Keratinocyte (primary cell): Measurements from ENCODE around the gene PELI1. TPM values are rescaled to one million over a fixed set of nuclear protein-coding genes. Genes with fewer than 3 reads are reported as not detected.

Source experiments
- DNase-seq: peaks from one replicate; pipeline ENCODE4 v3.0.0-alpha.2; 2011; ENCODE audit warnings: low read depth, missing footprints, low spot score
- FAIRE-seq: peaks from 2 replicates; lab custom pipeline; 2011; peaks lifted over from hg19 to GRCh38; lab: Jason Lieb, UNC
- H2AFZ ChIP-seq: 2 replicates; pipeline ENCODE4 v1.6.0; 2012; ENCODE audit warnings: low read length, control low read depth, inconsistent platforms; ENCODE audit not compliant: control insufficient read depth
- H3K27ac ChIP-seq: 2 replicates; pipeline ENCODE4 v1.5.1; 2011; ENCODE audit warnings: low read length; ENCODE audit not compliant: control insufficient read depth, insufficient read depth
- H3K27me3 ChIP-seq: 3 replicates; pipeline ENCODE4 v1.6.0; 2011; ENCODE audit warnings: low read length; ENCODE audit not compliant: control insufficient read depth, insufficient read depth; ENCODE audit errors: extremely low read depth
- H3K36me3 ChIP-seq, 2 experiments: 2 replicates in 1 of 2; 3 replicates in 1 of 2; pipeline ENCODE4 v1.5.1; 2011; ENCODE audit warnings: low read length in 2 of 2, mild to moderate bottlenecking in 1 of 2; ENCODE audit not compliant: control insufficient read depth in 2 of 2, insufficient read depth in 2 of 2; ENCODE audit errors: extremely low read depth in 1 of 2
- H3K4me1 ChIP-seq: 3 replicates; pipeline ENCODE4 v1.5.1; 2011; ENCODE audit warnings: low read length; ENCODE audit not compliant: control insufficient read depth, insufficient read depth; ENCODE audit errors: extremely low read depth
- H3K4me2 ChIP-seq: 3 replicates; pipeline ENCODE4 v1.6.0; 2011; ENCODE audit warnings: low read depth, low read length; ENCODE audit not compliant: control insufficient read depth, insufficient read depth; ENCODE audit errors: extremely low read depth
- H3K4me3 ChIP-seq, 3 experiments: fragments of 200-600 bp in 1 of 3; sonication (generic) in 1 of 3; 2 replicates in 2 of 3; 3 replicates in 1 of 3; pipeline ENCODE4 v1.5.1; 2011 to 2016; ENCODE audit warnings: low read length in 3 of 3, mild to moderate bottlenecking in 3 of 3, control low read depth in 2 of 3, inconsistent platforms in 1 of 3, low read depth in 1 of 3, mixed read lengths in 1 of 3, mixed run types in 1 of 3, moderate library complexity in 1 of 3; ENCODE audit not compliant: control insufficient read depth in 2 of 3, insufficient read depth in 2 of 3; ENCODE audit errors: extremely low read depth in 1 of 3
- H3K79me2 ChIP-seq: 2 replicates; pipeline ENCODE4 v1.6.0; 2012; ENCODE audit warnings: low read length; ENCODE audit not compliant: control insufficient read depth, insufficient read depth
- H3K9ac ChIP-seq: 3 replicates; pipeline ENCODE4 v1.6.0; 2011; ENCODE audit warnings: low read length; ENCODE audit not compliant: control insufficient read depth, insufficient read depth; ENCODE audit errors: extremely low read depth
- H3K9me1 ChIP-seq: 3 replicates; pipeline ENCODE4 v1.6.0; 2011; ENCODE audit warnings: low read length; ENCODE audit not compliant: control insufficient read depth, insufficient read depth; ENCODE audit errors: extremely low read depth
- H3K9me3 ChIP-seq: 2 replicates; pipeline ENCODE4 v1.5.1; 2012; ENCODE audit warnings: low read depth, low read length; ENCODE audit not compliant: control insufficient read depth
- H4K20me1 ChIP-seq: 3 replicates; pipeline ENCODE4 v1.6.0; 2011; ENCODE audit warnings: low read length; ENCODE audit not compliant: control insufficient read depth, insufficient read depth; ENCODE audit errors: extremely low read depth
- EZH2 ChIP-seq: IDR thresholded peaks from one replicate; pipeline ENCODE4 v1.6.1; 2012; ENCODE audit warnings: inconsistent platforms, mild to moderate bottlenecking, low read length, moderate library complexity
- dilution Hi-C: fragments of 300-500 bp; cut with MboI; formaldehyde crosslinking; loops from one replicate; pipeline ENCODE4 v1.7.0; 2020; ENCODE audit warnings: low sequenced_read_pairs; ENCODE audit not compliant: extremely low pct_ligation_motif_present
- polyA plus RNA-seq, 5 experiments: library from polyadenylated mRNA; depleted of rRNA in 3 of 5; stranded (reverse) in 3 of 5; stranded (forward) in 1 of 5; unstranded in 1 of 5; fragments of >200 nt; gene quantifications; 1 replicate in 1 of 5; 2 replicates in 3 of 5; 3 replicates in 1 of 5; pipeline versions ENCODE4 v1.2.1 to v1.2.3, GENCODE V29; 2011 to 2012; ENCODE audit warnings: missing spikeins in 2 of 5, low read depth in 1 of 5, low replicate concordance in 1 of 5
- TF ChIP-seq, protein P1 (sequence below), 3 experiments: IDR thresholded peaks in 1 of 3; conservative IDR thresholded peaks in 1 of 3; optimal IDR thresholded peaks in 1 of 3; 2 replicates in 2 of 3; 3 replicates in 1 of 3; pipeline versions ENCODE3 to v1.5.1; 2011; ENCODE audit warnings: low read length in 3 of 3, mild to moderate bottlenecking in 3 of 3, moderate library complexity in 2 of 3, control low read depth in 1 of 3, inconsistent platforms in 1 of 3; ENCODE audit not compliant: insufficient read depth in 2 of 3; ENCODE audit errors: extremely low read depth in 1 of 3

Gene PELI1
- polyA plus RNA-seq, 1 donor (not counting 4 experiments of a cell fraction or from before 2014, with no cell fraction given), result 21.2 TPM

DNA sequence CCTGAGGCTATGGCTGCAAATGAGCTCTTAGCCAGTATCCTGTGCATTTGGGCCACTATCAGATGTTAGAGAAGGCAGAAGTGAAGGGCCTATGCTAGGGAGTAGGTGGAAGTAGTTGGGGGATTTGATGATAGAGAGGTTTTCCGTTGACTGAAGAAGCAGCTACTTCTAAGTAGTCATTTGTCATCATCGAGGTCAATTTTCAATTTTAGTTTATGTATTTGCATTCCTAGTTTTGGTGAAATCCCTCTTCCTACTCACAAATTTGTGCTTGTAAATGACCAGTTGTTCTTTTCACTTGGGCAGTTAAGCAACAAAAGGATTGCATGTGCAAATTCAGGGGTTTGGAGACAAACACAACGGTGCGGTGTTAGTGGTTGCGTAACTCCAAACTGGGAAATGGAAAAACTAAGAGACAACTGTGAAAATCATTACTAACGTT is 48.5 kb upstream of the PELI1 start:
- Histone ChIP-seq H3K4me3 (no peak overlapping the region), H3K79me2 (no peaks in the 10 kb centered on the region), H3K9me3 (no peaks in the 10 kb centered on the region), H3K27me3 (no peaks in the 10 kb centered on the region), H3K4me2 (no peak overlapping the region), H3K36me3 (no peaks in the 10 kb centered on the region), H3K27ac (no peak overlapping the region), H2AFZ (no peak overlapping the region), H3K4me1 (no peaks in the 10 kb centered on the region), H3K9me1 (no peaks in the 10 kb centered on the region), H3K9ac (no peak overlapping the region), H4K20me1 (no peaks in the 10 kb centered on the region)
- FAIRE-seq, result no peak
- DNase-seq, result no peak
- dilution Hi-C loops, result no loop called here
- no peak for TF ChIP-seq EZH2
- TF ChIP-seq, protein P1, sequence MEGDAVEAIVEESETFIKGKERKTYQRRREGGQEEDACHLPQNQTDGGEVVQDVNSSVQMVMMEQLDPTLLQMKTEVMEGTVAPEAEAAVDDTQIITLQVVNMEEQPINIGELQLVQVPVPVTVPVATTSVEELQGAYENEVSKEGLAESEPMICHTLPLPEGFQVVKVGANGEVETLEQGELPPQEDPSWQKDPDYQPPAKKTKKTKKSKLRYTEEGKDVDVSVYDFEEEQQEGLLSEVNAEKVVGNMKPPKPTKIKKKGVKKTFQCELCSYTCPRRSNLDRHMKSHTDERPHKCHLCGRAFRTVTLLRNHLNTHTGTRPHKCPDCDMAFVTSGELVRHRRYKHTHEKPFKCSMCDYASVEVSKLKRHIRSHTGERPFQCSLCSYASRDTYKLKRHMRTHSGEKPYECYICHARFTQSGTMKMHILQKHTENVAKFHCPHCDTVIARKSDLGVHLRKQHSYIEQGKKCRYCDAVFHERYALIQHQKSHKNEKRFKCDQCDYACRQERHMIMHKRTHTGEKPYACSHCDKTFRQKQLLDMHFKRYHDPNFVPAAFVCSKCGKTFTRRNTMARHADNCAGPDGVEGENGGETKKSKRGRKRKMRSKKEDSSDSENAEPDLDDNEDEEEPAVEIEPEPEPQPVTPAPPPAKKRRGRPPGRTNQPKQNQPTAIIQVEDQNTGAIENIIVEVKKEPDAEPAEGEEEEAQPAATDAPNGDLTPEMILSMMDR (optimal IDR thresholded peaks at IDR 0.05 in 1 of 3, IDR thresholded peaks at IDR 0.05 in 1 of 3, conservative IDR thresholded peaks at IDR 0.05 in 1 of 3; ENCODE audit: extremely low read depth in 1 of 3, insufficient read depth in 2 of 3, low read length in 3 of 3), result no peak

DNA sequence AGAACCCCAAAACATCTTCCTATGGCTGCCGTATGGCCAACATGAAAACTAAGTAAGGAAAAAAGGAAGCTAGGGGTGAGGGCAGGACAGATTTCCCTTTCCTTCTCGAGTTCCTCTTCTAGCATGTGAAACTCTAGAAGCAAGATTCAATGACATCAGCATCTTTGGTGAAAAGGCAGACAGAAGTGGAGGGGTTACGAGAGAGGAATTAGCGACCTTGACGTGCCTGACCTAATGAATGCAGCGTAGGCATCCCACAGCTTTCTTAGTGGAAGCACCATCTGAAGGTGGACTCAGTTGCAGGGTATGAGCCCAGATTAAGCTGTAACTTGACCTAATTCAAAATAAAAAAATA is 47.9 kb upstream of the PELI1 start:
- H3K36me3 ChIP-seq, result no peaks in the 10 kb centered on the region
- DNase-seq, result no peak
- no peaks in the 10 kb centered on the region for H4K20me1 ChIP-seq
- H3K9me1 ChIP-seq, result no peaks in the 10 kb centered on the region
- H3K9ac ChIP-seq, result no peak overlapping the region
- no peak for FAIRE-seq
- H3K4me2 ChIP-seq, result no peak overlapping the region
- no peaks in the 10 kb centered on the region for H3K4me1 ChIP-seq
- dilution Hi-C loops, result no loop called here
- H3K9me3 ChIP-seq, result no peaks in the 10 kb centered on the region
- TF ChIP-seq, protein P1 (optimal IDR thresholded peaks at IDR 0.05 in 1 of 3, IDR thresholded peaks at IDR 0.05 in 1 of 3, conservative IDR thresholded peaks at IDR 0.05 in 1 of 3; ENCODE audit: extremely low read depth in 1 of 3, insufficient read depth in 2 of 3, low read length in 3 of 3), result no peak
- no peak for TF ChIP-seq EZH2
- no peaks in the 10 kb centered on the region for H3K79me2 ChIP-seq
- no peak overlapping the region for H3K27ac ChIP-seq
- no peaks in the 10 kb centered on the region for H3K27me3 ChIP-seq
- no peak overlapping the region for H2AFZ ChIP-seq
- H3K4me3 ChIP-seq, result no peak overlapping the region
